8988T (cell line): ENCODE data around the gene SYNGR2.
"Not testable (repeated sequence)": the region's sequence is repeated elsewhere in the genome, so short reads cannot be mapped to it uniquely, and the experiment has no call there.

Source experiments
- DNase-seq: peaks from one replicate; pipeline ENCODE4 v3.0.0; 2011

Gene SYNGR2

GRCh38 chr17:78130437-78131101 lies 37.8 kb upstream of the SYNGR2 start, which contains the start of gene TMC8:
TSS of gene TMC8 (plus strand) at chr17:78130771. CDS start at chr17:78131589, 818 bp downstream.
- DNase-seq, result no peak

DNA sequence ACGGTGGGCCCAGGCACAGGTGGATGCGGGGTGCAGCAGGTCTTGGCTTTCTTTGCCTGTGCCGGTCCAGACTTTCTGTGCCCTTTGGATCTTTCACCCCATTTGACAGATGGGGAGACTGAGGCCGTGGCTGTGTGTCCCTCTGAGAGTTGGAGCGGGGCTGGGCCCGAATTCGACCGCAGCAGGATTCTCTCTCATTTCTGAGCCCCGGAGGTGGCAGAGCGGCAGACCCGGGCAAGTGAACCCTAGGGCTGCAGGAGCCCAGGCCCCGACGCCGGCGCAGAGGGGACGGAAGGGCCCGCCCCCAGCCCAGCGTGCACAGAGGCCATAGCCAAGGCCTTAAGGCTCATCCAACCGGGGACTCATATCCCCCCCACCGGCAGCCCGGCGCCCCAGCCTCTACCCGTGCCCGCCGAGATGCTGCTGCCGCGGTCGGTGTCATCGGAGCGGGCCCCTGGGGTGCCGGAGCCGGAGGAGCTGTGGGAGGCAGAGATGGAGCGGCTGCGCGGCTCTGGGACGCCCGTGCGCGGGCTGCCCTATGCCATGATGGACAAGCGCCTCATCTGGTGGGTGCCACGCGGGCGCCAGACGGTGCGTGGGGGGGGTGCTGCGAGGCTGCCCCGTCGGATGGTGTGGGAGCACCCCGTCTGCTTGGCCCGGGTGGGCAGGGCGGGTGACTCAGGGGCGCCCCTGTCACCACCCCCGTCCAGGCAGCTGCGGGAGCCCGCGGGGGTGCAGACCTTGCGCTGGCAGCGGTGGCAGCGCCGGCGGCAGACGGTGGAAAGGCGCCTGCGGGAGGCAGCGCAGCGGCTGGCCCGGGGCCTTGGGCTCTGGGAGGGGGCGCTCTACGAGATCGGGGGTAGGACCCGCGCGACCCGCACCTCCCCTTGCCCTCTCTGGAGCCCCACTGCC lies 37.0 kb upstream of the SYNGR2 start:
- no peak for DNase-seq

DNA sequence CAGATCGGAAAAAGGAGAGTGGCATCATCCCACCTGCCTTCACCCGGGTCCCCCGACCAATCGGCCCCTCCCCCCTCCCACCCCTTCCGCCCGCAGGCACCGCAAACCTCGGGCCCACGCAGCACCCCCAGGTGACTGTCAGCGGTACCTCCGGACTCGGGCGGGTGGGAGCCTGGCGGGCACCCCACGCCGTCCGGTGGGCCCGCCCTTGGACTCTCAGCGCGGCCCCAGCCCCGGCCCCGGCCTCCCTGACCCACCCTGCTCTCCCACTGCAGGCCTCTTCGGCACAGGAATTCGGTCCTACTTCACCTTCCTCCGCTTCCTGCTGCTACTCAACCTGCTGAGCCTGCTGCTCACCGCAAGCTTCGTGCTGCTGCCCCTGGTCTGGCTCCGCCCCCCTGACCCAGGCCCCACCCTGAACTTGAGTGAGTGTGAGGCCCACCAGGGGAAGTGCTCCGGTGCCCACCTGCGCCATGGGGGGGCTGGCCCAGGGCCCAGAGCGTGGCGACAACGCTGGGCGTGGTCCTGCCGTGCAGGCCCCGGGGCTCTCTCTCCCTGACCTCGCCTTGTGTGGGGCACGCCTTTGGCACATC lies 36.2 kb upstream of the SYNGR2 start:
- DNase-seq, result no peak

- no peak for DNase-seq
Measured at GRCh38 chr17:78132767-78133178, 35.6 kb upstream of the SYNGR2 start.

DNA sequence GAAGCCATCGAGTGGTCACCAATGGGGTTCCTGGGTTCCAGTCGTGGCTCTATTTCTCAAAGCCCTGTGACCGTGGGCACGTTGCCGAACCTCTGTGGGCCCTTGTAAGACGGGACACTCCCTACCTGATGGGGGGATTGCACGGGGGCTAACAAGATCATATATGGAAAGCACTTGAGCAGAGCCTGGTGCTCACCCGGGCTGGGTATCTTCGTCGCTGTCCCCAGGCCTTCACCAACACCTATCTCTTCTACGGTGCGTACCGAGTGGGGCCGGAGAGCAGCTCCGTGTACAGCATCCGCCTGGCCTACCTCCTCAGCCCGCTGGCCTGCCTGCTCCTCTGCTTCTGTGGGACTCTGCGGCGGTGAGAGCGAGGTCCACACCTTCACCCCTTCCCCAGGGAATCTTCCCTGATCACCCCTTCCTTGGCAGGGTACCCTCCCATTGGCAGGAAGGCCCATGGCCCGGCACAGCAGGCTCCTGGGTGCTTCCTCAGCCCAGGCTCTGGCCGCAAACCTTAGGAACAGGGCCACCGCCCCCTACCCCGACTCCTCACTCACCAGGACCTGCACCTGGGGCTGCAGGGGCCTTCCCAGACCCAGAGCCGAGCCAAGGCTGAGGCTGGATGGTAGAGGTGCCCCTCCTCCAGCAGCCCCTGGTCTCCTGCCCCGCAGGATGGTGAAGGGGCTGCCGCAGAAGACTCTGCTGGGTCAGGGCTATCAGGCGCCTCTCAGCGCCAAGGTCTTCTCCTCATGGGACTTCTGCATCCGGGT lies 35.0 kb upstream of the SYNGR2 start:
- no peak for DNase-seq

DNA sequence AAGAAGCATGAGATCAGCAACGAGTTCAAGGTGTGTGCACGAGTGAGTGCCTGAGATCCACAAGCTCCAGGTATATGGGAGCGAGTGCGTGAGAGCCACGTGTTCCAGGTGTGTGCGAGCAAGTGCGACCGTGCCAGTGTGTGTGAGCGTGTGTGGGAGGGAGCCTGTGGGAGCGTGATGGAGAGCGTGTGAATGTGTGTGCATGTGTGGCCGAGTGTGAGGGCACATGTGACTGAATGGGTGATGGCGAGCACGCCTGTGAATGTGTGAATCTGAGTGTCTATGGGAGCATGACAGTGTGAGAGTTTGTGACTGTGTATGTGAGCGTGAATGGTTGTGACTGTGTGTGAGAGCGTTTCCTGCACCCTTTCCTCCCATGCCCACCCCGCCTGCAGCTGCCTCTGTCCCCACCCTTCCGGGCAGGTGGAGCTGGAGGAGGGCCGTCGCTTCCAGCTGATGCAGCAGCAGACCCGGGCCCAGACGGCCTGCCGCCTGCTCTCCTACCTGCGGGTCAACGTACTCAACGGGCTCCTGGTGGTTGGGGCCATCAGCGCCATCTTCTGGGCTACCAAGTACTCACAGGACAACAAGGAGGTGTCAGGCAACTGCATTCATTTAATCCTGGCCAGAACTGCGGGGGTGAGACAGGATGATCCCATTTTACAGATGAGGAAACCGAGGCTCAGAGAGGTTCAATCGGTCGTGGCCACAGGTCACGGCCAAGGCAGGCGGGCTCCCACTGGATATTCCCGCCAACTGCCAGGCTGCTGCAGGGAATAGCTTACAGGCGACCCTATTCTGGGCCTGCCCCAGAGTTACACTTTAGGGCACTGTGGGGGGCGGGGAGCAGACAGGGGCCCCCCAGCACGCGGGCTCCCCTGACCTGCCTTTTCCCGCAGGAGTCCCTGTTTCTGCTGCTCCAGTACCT lies 34.1 kb upstream of the SYNGR2 start:
- DNase-seq, result peak; percentile 83

DNA sequence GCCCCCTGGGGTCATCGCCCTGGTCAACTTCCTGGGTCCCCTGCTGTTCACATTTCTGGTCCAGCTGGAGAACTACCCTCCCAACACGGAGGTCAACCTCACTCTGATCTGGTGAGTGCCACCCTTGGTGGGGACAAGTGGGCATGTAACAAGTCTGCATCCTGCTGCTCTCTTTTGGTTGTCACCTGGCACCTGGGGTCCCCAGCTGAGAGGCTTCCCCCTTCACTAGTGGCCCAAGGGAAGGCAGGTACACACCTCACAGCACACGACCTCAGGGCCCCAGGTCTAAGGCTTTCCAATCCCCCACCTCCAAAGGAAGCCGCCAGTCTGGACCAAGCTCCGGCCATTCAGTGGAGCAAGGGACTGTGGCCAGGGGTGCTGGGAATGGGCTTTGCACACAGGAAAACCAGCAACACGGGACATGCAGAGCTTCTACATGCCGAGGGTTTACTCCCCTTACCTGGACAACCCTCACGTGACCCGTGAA lies 33.4 kb upstream of the SYNGR2 start:
- DNase-seq, result no peak

GRCh38 chr17:78135858-78136500 lies 32.4 kb upstream of the SYNGR2 start:
- DNase-seq, result no peak

DNA sequence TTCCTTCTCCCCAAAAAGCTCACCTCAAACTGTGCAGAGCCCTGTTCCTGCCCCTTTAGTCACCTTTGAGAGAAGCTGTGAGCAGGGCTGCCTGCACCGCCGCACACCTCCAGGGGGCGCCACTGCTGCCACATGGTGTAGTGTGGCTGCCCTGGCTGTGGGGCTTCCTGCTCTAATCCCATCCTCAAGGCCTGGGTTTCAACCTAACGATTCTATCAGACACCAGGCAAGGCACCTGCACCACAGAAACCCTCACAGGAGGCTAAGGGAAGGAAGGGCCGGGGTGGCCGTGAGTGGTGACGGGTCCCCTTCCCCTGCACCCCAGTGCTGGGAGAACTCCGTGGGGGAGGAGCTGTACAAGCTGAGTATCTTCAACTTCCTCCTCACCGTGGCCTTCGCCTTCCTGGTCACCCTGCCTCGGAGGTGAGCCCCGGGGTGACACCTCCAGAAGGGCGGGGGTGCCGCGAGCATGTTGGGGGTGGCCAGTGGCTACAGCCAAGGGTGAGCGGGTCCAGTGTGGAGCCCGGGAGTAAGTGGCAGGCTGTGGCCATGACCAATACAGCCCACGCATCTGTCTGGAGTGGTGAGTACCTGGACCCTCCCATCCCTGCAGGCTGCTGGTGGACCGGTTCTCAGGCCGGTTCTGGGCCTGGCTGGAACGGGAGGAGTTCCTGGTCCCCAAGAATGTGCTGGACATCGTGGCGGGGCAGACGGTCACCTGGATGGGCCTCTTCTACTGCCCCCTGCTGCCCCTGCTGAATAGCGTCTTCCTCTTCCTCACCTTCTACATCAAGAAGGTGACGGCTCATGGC lies 30.8 kb upstream of the SYNGR2 start:
- DNase-seq, result no peak

- DNase-seq, result no peak
Measured at GRCh38 chr17:78138204-78139060, 29.9 kb upstream of the SYNGR2 start.

- DNase-seq, result not testable (repeated sequence)
Measured at GRCh38 chr17:78139861-78140168, 28.6 kb upstream of the SYNGR2 start.

GRCh38 chr17:78140169-78141051 lies 28.0 kb upstream of the SYNGR2 start:
- DNase-seq, result no peak

DNA sequence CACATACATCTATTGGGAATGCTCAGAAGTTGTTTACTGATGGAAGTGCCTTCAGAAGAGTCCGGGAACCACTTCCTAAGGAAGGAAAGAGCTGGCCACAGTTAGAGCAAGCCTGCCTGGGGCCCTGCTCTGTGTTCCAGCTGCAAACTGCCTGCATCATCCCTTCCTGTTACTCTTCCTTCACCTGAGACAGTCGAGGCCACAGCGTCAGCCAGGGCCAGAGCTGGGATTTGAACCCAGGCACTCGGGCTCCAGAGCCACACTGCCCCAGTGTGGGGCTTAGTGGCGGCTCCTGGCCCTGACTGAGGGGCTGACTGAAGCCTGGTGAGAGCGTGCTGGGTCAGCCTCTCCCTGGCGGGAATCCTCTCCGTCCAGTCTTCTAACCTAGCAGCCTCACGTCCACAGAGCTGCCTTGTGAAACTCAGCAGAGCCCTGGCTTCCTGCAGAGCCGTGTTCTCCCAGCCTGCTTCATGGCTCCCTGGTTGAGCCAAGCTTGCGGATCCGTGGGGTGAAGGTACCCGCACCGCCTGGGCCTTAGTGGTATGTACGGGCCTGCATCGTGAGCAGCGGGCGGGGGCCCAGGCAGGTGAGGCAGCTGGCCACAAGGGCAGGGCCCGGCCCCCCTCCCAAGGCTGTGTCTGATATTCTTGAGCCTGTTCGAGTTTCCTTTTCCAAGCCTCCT lies 26.8 kb upstream of the SYNGR2 start:
- DNase-seq, result no peak

GRCh38 chr17:78142119-78142861 lies 26.1 kb upstream of the SYNGR2 start:
- DNase-seq, result no peak

DNA sequence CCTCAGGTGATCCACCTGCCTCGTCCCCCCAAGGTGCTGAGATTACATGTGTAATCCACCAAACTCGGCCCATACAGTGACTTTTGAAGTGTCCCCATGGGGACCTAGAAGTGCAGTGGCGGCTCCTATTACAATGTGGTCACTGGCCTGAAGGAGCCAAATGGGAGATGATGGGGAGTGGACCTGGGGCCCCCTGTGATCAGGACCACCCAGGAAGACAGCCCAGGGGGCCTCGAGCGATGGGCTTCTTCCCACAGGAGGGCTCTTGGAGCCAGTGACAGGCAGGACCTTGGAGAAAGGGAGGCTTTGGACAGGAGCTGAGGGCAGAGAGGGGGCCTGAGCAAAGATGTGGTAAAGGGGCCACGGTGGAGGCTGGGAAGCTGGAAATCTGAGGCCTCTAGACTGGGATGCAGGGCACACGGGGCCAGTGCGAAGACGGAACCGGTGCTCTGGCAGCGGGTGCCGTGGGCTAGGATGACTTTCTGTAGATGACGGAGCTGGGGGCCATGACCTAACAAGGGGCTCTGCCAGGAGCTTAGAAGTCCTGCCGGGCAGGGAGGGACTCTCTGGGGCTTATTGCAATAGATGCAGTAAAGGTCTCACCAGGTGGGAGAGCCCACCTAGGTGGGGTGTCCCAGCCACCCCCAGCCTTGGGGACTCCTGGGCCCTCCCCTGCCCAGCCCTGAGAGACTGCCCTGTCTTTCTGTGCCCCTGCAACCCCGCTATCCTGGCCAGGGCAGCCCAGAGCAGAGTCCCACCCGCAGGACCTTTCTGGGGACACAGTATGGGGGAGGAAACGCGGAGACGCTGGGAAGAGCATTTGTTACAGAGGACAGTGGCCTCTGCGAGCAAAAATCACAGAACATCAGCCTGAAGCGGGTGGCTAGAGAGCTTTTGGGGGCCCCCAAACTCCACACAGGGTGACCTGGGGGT lies 24.9 kb upstream of the SYNGR2 start:
- DNase-seq, result no peak
